Heart right ventricle (tissue), 16 donors: ENCODE data around the gene SLC35B2. TPM values are rescaled to one million over a fixed set of nuclear protein-coding genes. Genes with fewer than 3 reads are reported as not detected.

Experiments used
- ATAC-seq, 8 donors: fragments of 200-7000 bp; cut with Tn5 transposase; one replicate each; pipeline ENCODE4 v1.9.1; 2020; ENCODE audit warnings: mild to moderate bottlenecking in 8 of 8, moderate library complexity in 8 of 8, moderate number of reproducible peaks in 1 of 8
- DNase-seq, 2 donors: peaks; one replicate each; pipeline ENCODE4 v3.0.0-alpha.2; 2020
- H3K27ac ChIP-seq, 10 donors: fragments of 200-600 bp; sonication (generic) in 2 of 10; one replicate each; pipeline versions ENCODE4 v1.5.0 to v1.8.0; 2020 to 2022; ENCODE audit warnings: mild to moderate bottlenecking in 3 of 10
- H3K27me3 ChIP-seq, 7 donors: fragments of 200-600 bp; one replicate each; pipeline ENCODE4 v1.8.0; 2021 to 2022; ENCODE audit warnings: mild to moderate bottlenecking in 2 of 7
- H3K36me3 ChIP-seq, 9 donors: fragments of 200-600 bp; sonication (generic) in 1 of 9; one replicate each; pipeline versions ENCODE4 v1.5.0 to v1.8.0; 2020 to 2022; ENCODE audit warnings: mild to moderate bottlenecking in 2 of 9
- H3K4me1 ChIP-seq, 9 donors: fragments of 200-600 bp; sonication (generic) in 1 of 9; one replicate each; pipeline versions ENCODE4 v1.5.0 to v1.8.0; 2020 to 2022; ENCODE audit warnings: mild to moderate bottlenecking in 4 of 9
- H3K4me3 ChIP-seq, 10 donors: fragments of 200-600 bp; sonication (generic) in 2 of 10; one replicate each; pipeline versions ENCODE4 v1.5.0 to v1.8.0; 2020 to 2022; ENCODE audit warnings: mild to moderate bottlenecking in 7 of 10, moderate library complexity in 2 of 10
- H3K9me3 ChIP-seq, 11 donors: fragments of 200-600 bp in 10 of 11; sonication (generic) in 2 of 11; one replicate each; pipeline versions ENCODE4 v1.5.0 to v1.8.0; 2013 to 2022; ENCODE audit warnings: mild to moderate bottlenecking in 2 of 11, control low read depth in 1 of 11, moderate library complexity in 1 of 11
- WGBS, 2 donors: extraction: QIAGEN DNeasy Blood & Tissue Kit; methylation state at CpG; one replicate each; pipeline ENCODE4 v1.1.7; 2013; ENCODE audit warnings: inconsistent platforms in 1 of 2; 5-methylcytosine and 5-hydroxymethylcytosine counted together
- intact Hi-C, 10 donors: fragments of 100-400 bp; cut with DNase I; formaldehyde crosslinking; loops; one replicate each; pipeline versions ENCODE4 v1.11.1 to v1.14.2; 2022
- polyA plus RNA-seq, 2 donors: library from polyadenylated mRNA; stranded (reverse); fragments of 200-250 nt; gene quantifications; one replicate each; pipeline ENCODE4 v1.2.3, GENCODE V29; 2013
- total RNA-seq, 10 donors: library from RNA; stranded (reverse); fragmentation: NEBNext Ultra II Directional in 3 of 10; extraction: Animal tissue kit (Norgen Biotek cat#: 25700) in 3 of 10; gene quantifications; one replicate each; pipeline versions ENCODE4 v1.2.1 to v1.2.4, GENCODE V29; 2021 to 2023
- TF ChIP-seq, protein P1 (sequence below), 9 donors: fragments of 200-600 bp; sonication (generic) in 2 of 9; IDR thresholded peaks; one replicate each; pipeline versions ENCODE4 v1.5.0 to v1.8.0; 2021 to 2022; ENCODE audit warnings: antibody characterized with exemption in 9 of 9, mild to moderate bottlenecking in 5 of 9, moderate library complexity in 1 of 9
- donor health status: Arrhythmogenic right ventricular cardiomyopathy.
- donor health status: ischemic (EF 13 %, LVEDD 7.1; RV severe dilation, severe dysfunction).
- donor health status: healthy with polysubstance abuse.
- donor health status: DM: no; HTN: yes; CAD: no.
- donor health status: DM: no; HTN: no; CAD: no.
- donor health status: ischemic (EF 25% LVEDD 6.9; RV normal size, moderate dysfunction).
- donor health status: ischemic (EF 25% LVEDD 5.7; RV mildly dilated, moderate dysfunction).
- donor health status: healthy.
- donor health status: DM: yes; HTN: yes; CAD: no.
- donor health status: Ischemic cardiomyopathy.
- donor health status: ischemic (EF 35%, LVEDD 5.7; RV mildly dilated, moderate dysfunction).
- donor health status: nonischemic (EF 11% LVEDD 7.7; RV severe dilation, severe dysfunction).
- donor health status: DM: yes; HTN: yes; CAD: no.
- donor health status: PGD.
- donor health status: ischemic (EF 29% LVEDD 5.4; RV normal size, mild dysfunction).
- donor health status: nonischemic (EF 23%, LVEDD 6.1; RV moderate dilation, normal function).

The SLC35B2 gene
- total and polyA plus RNA-seq, 12 donors, result 9.1 to 29.8 (median 23.7) TPM

DNA sequence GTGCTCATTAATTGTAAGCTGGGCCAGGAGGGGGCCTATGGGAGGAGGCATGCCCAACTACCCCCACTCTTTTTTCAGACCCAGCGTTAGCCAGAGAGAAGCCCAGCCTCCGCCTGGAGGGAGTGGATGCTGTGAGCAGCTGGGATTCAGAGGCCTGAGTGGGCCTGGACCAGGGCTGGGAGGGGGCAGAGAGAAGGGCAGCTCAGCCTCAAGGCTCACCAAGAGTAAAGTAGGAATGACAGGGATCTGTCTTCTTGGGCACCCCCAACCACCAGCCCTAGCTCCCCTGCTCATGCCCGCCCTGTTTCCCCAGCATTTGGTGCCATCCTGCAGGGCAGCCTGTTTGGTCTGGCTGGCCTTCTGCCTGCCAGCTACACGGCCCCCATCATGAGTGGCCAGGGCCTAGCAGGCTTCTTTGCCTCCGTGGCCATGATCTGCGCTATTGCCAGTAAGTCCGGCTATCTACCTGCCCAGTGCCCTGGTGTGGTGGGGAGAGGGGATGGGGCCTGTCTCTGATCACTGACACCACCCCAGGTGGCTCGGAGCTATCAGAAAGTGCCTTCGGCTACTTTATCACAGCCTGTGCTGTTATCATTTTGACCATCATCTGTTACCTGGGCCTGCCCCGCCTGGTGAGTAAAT lies 27.2 kb downstream of the SLC35B2 start:
- peaks cover 36 to 99% (median 84%) of the 10 kb centered on the region in 9 donors for H3K4me1 ChIP-seq
- H3K36me3 ChIP-seq, result peaks cover 0 to 53% (median 24%) of the 10 kb centered on the region in 9 donors
- intact Hi-C loops, result loop anchor here in 4 of 10 donors (5.0 to 10.0 kb wide), 3 partner anchors 58 to 135 kb away; no protein-coding TSS in a partner anchor
- 66 to 78% methylated on average over 10 of the region's 10 CpGs for WGBS, 2 donors
- H3K27me3 ChIP-seq, result no peaks in the 10 kb centered on the region
- DNase-seq, result no peak
- peak overlapping the region in 1 of 10 donors; percentile 1 for H3K4me3 ChIP-seq
- no peaks in the 10 kb centered on the region for H3K9me3 ChIP-seq
- H3K27ac ChIP-seq, result peak overlapping the region; percentile 68 to 98 (median 93)
- TF ChIP-seq, protein P1, sequence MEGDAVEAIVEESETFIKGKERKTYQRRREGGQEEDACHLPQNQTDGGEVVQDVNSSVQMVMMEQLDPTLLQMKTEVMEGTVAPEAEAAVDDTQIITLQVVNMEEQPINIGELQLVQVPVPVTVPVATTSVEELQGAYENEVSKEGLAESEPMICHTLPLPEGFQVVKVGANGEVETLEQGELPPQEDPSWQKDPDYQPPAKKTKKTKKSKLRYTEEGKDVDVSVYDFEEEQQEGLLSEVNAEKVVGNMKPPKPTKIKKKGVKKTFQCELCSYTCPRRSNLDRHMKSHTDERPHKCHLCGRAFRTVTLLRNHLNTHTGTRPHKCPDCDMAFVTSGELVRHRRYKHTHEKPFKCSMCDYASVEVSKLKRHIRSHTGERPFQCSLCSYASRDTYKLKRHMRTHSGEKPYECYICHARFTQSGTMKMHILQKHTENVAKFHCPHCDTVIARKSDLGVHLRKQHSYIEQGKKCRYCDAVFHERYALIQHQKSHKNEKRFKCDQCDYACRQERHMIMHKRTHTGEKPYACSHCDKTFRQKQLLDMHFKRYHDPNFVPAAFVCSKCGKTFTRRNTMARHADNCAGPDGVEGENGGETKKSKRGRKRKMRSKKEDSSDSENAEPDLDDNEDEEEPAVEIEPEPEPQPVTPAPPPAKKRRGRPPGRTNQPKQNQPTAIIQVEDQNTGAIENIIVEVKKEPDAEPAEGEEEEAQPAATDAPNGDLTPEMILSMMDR (IDR thresholded peaks at IDR 0.05), result no peak
- no peak for ATAC-seq

DNA sequence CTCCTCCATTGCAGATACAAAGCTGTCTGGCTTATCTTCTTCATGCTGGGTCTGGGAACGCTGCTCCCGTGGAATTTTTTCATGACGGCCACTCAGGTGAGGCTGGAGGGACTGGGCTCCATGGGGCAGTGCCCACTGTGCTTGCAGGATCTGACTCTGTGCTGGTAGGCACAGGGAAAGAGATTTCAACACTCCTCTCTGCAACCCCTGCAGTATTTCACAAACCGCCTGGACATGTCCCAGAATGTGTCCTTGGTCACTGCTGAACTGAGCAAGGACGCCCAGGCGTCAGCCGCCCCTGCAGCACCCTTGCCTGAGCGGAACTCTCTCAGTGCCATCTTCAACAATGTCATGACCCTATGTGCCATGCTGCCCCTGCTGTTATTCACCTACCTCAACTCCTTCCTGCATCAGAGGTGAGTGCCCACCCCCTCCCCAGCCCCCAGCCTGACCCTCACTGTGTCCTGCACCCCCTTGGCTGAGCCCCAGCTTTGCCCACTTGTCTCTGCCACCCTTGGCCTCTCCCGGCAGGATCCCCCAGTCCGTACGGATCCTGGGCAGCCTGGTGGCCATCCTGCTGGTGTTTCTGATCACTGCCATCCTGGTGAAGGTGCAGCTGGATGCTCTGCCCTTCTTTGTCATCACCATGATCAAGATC lies 27.8 kb downstream of the SLC35B2 start:
- H3K9me3 ChIP-seq, result no peaks in the 10 kb centered on the region
- WGBS, 2 donors, result 47 to 51% methylated on average over 11 of the region's 11 CpGs
- peaks cover 38 to 99% (median 84%) of the 10 kb centered on the region in 9 donors for H3K4me1 ChIP-seq
- peaks cover 0 to 49% (median 24%) of the 10 kb centered on the region in 9 donors for H3K36me3 ChIP-seq
- TF ChIP-seq, protein P1 (IDR thresholded peaks at IDR 0.05), result no peak
- H3K27me3 ChIP-seq, result no peaks in the 10 kb centered on the region
- intact Hi-C loops, result loop anchor here in 5 of 10 donors (5.0 to 10.0 kb wide), 4 partner anchors 57 to 455 kb away; partner anchors contain the start of gene VEGFA (in 1 of the 5)
- peak overlapping the region in 1 of 10 donors; percentile 19 for H3K4me3 ChIP-seq
- peak; percentile 58 to 59 for DNase-seq
- H3K27ac ChIP-seq, result peak overlapping the region; percentile 88 to 98 (median 94)
- ATAC-seq, result peak; percentile 23 to 68 (median 49)

DNA sequence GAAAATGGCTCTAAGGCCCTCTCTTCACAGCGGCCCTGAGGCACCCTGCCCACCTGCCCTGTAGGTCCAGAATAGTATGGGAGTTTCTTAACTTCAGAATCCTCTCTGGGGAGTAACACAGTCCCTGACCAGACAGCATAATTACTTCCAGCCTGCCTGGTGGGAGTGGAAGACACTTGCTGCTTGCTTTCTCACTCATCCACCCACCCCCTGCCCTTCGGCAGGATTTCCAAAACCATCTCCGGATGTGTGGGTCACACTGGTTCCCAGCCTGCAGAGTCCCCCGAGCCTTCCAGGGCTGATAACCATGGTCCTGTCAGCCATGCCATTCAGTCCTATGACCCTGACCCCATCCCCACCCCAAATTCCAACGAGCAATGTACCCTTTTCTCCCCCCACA lies 28.5 kb downstream of the SLC35B2 start:
- intact Hi-C loops, result loop anchor here in 1 of 10 donors (10.0 kb wide), 1 partner anchor 454 kb away; the partner anchor contains the start of gene VEGFA
- Histone ChIP-seq H3K27ac (peak overlapping the region; percentile 88 to 98 (median 94)), H3K4me3 (peak overlapping the region in 5 of 10 donors; percentile 13 to 51 (median 23)), H3K36me3 (peaks cover 0 to 49% (median 24%) of the 10 kb centered on the region in 9 donors), H3K4me1 (peaks cover 39 to 99% (median 87%) of the 10 kb centered on the region in 9 donors), H3K9me3 (no peaks in the 10 kb centered on the region), H3K27me3 (no peaks in the 10 kb centered on the region)
- DNase-seq, result no peak
- ATAC-seq, result peak in 1 of 8 donors; percentile 0
- TF ChIP-seq, protein P1 (IDR thresholded peaks at IDR 0.05), result no peak
- WGBS, 2 donors, result 33 to 45% methylated on average over 5 of the region's 5 CpGs

DNA sequence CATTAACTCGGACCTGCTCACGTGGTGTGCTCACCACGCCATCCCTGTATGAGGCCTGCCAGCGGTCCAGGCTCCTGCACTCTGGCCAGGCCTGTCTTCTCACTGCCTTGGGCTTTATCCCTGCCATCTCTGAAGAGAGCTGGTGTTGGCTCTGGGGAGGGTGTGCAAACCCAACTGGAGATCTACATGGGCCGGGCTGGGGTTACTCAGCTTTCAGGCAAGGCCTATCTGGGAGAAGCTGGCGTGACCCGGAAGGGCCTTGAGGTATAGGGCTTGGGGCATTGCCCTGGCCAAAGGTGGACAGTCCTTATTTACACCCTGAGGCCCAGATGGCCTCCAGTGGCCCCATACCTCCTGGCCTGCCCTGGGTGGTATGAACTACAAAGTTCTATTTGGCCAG lies 28.9 kb downstream of the SLC35B2 start:
- intact Hi-C loops, result loop anchor here in 1 of 10 donors (10.0 kb wide), 1 partner anchor 454 kb away; the partner anchor contains the start of gene VEGFA
- no peak for DNase-seq
- TF ChIP-seq, protein P1 (IDR thresholded peaks at IDR 0.05), result no peak
- peak in 3 of 8 donors; percentile 4 to 5 (median 4) for ATAC-seq
- Histone ChIP-seq H3K36me3 (peaks cover 0 to 48% (median 24%) of the 10 kb centered on the region in 9 donors), H3K27ac (peak overlapping the region; percentile 88 to 98 (median 94)), H3K4me1 (peaks cover 35 to 98% (median 86%) of the 10 kb centered on the region in 9 donors), H3K9me3 (no peaks in the 10 kb centered on the region), H3K27me3 (no peaks in the 10 kb centered on the region), H3K4me3 (peak overlapping the region in 8 of 10 donors; percentile 13 to 51 (median 49))
- 51 to 71% methylated on average over 7 of the region's 7 CpGs for WGBS, 2 donors
